ENCODE measurements around the gene BMP7.

GRCh38 chr20:57173041-57173440 is 93.4 kb downstream of the BMP7 start:
- TF ChIP-seq ZNF274 (CRISPR knock-in tag; IDR thresholded peaks at IDR 0.05) (no peak), ZNF343 (CRISPR knock-in tag; IDR thresholded peaks at IDR 0.05) (no peak), ZBTB40 (IDR thresholded peaks at IDR 0.05) (no peak), ZBTB40 (CRISPR knock-in tag; IDR thresholded peaks at IDR 0.05) (no peak), MYNN (CRISPR knock-in tag; IDR thresholded peaks at IDR 0.05; ENCODE audit: low read depth) (no peak), CEBPB (IDR thresholded peaks at IDR 0.05; ENCODE audit: borderline replicate concordance, low read depth, low read length) (no peak), NR2C2 (CRISPR knock-in tag; IDR thresholded peaks at IDR 0.05; ENCODE audit: borderline replicate concordance) (no peak), CREM (IDR thresholded peaks at IDR 0.05) (no peak), CREM (CRISPR knock-in tag; IDR thresholded peaks at IDR 0.05) (no peak), SATB2 (CRISPR knock-in tag; IDR thresholded peaks at IDR 0.05) (no peak), HCFC1 (IDR thresholded peaks at IDR 0.05; ENCODE audit: low read depth, low read length) (no peak), JUND (CRISPR knock-in tag; IDR thresholded peaks at IDR 0.05) (no peak), HNRNPL (IDR thresholded peaks at IDR 0.05; ENCODE audit: low read depth, low read length) (no peak), ZXDC (CRISPR knock-in tag; IDR thresholded peaks at IDR 0.05) (no peak), GTF2F1 (IDR thresholded peaks at IDR 0.05; ENCODE audit: low read length) (no peak)
